ENCODE measurements around the gene RUNDC3A.

The RUNDC3A gene

GRCh38 chr17:44310188-44310587 is 1.8 kb downstream of the RUNDC3A start:
- no peaks in the 10 kb centered on the region for H3K36me3 ChIP-seq (ENCODE audit: control insufficient read depth in 2 of 2, insufficient read depth in 1 of 2, low read length in 2 of 2)
- ChIA-PET CTCF (interaction anchor here (0.7 to 0.9 kb wide), 2 partner anchors 87 to 109 kb away, joined by 3 to 4 read pairs; no protein-coding TSS in a partner anchor), POLR2A (interaction anchor here (0.9 kb wide), 1 partner anchor 110 kb away, joined by 9 read pairs; the partner anchor contains the start of gene ATXN7L3)
- TF ChIP-seq ZNF548 (tag by site-specific recombination; IDR thresholded peaks at IDR 0.05) (no peak), OSR2 (tag by site-specific recombination; IDR thresholded peaks at IDR 0.05) (no peak), ZNF19 (tag by site-specific recombination; IDR thresholded peaks at IDR 0.05; ENCODE audit: low read depth) (no peak), ZNF514 (tag by site-specific recombination; IDR thresholded peaks at IDR 0.05) (no peak), ZNF26 (tag by site-specific recombination; IDR thresholded peaks at IDR 0.05) (no peak), ZNF544 (tag by site-specific recombination; IDR thresholded peaks at IDR 0.05) (no peak)
- H3K9me3 ChIP-seq (ENCODE audit: control insufficient read depth, insufficient read depth, low read depth, low read length): no peaks in the 10 kb centered on the region
- no peak overlapping the region for H3K4me3 ChIP-seq (ENCODE audit: low read depth, low read length)
- peaks cover 7% of the 10 kb centered on the region; the same call in 1 of the 2 replicates for H3K4me1 ChIP-seq (ENCODE audit: control insufficient read depth, insufficient read depth, low read length)
- no peak overlapping the region for H3K27ac ChIP-seq (ENCODE audit: extremely low read depth, low read depth, low read length)

- Histone ChIP-seq H3K4me3 (ENCODE audit: low read depth, low read length) (no peak overlapping the region), H3K4me1 (ENCODE audit: control insufficient read depth, insufficient read depth, low read length) (peaks cover 7% of the 10 kb centered on the region; the same call in 1 of the 2 replicates), H3K27ac (ENCODE audit: extremely low read depth, low read depth, low read length) (no peak overlapping the region), H3K36me3 (ENCODE audit: control insufficient read depth in 2 of 2, insufficient read depth in 1 of 2, low read length in 2 of 2) (no peaks in the 10 kb centered on the region), H3K9me3 (ENCODE audit: control insufficient read depth, insufficient read depth, low read depth, low read length) (no peaks in the 10 kb centered on the region)
- ChIA-PET CTCF (interaction anchor here (0.7 kb wide), 1 partner anchor 88 kb away, joined by 3 read pairs; no protein-coding TSS in a partner anchor), POLR2A (no interaction called here)
- no peak for TF ChIP-seq EGR2 (tag by site-specific recombination; IDR thresholded peaks at IDR 0.05; ENCODE audit: low read depth)
- no peak for TF ChIP-seq ZSCAN23 (tag by site-specific recombination; IDR thresholded peaks at IDR 0.05)
- no peak for TF ChIP-seq ZNF138 (tag by site-specific recombination; IDR thresholded peaks at IDR 0.05; ENCODE audit: borderline replicate concordance)
- TF ChIP-seq TRIM28 (IDR thresholded peaks at IDR 0.05; ENCODE audit: borderline replicate concordance, low read length): no peak
- no peak for TF ChIP-seq ZNF292 (tag by site-specific recombination; IDR thresholded peaks at IDR 0.05; ENCODE audit: borderline replicate concordance, low read depth)
- TF ChIP-seq BCL11A (tag by site-specific recombination; IDR thresholded peaks at IDR 0.05; ENCODE audit: low read depth): no peak
- TF ChIP-seq CTCF (tag by site-specific recombination; IDR thresholded peaks at IDR 0.05): no peak
- no peak for TF ChIP-seq ZIC2 (tag by site-specific recombination; IDR thresholded peaks at IDR 0.05)
- TF ChIP-seq ZBTB6 (tag by site-specific recombination; IDR thresholded peaks at IDR 0.05): no peak
- TF ChIP-seq SP3 (tag by site-specific recombination; IDR thresholded peaks at IDR 0.05): no peak
These were observed 2.4 kb downstream of the RUNDC3A start for GRCh38 chr17:44310609-44311376.

- ChIA-PET POLR2A (no interaction called here), CTCF (no interaction called here)
- no peak overlapping the region for H3K4me3 ChIP-seq (ENCODE audit: low read depth, low read length)
- TF ChIP-seq ZNF133 (tag by site-specific recombination; IDR thresholded peaks at IDR 0.05) (no peak), PRDM10 (tag by site-specific recombination; IDR thresholded peaks at IDR 0.05) (peak; percentile 69), ZFHX2 (tag by site-specific recombination; conservative IDR thresholded peaks at IDR 0.05) (peak; percentile 46; the same call in 1 of the 2 replicates)
- peaks cover 7% of the 10 kb centered on the region; the same call in 1 of the 2 replicates for H3K4me1 ChIP-seq (ENCODE audit: control insufficient read depth, insufficient read depth, low read length)
- H3K9me3 ChIP-seq (ENCODE audit: control insufficient read depth, insufficient read depth, low read depth, low read length): no peaks in the 10 kb centered on the region
- no peak overlapping the region for H3K27ac ChIP-seq (ENCODE audit: extremely low read depth, low read depth, low read length)
- no peaks in the 10 kb centered on the region for H3K36me3 ChIP-seq (ENCODE audit: control insufficient read depth in 2 of 2, insufficient read depth in 1 of 2, low read length in 2 of 2)
These were observed 3.3 kb downstream of the RUNDC3A start for GRCh38 chr17:44311562-44312181.
